Mesenteric fat pad (tissue), 1 donor: Measurements from ENCODE around the gene ABITRAM. TPM values are rescaled to one million over a fixed set of nuclear protein-coding genes. Genes with fewer than 3 reads are reported as not detected.

Experiments
- DNase-seq: peaks from one replicate; pipeline ENCODE4 v3.0.0-alpha.2; 2020; ENCODE audit warnings: low spot score
- total RNA-seq: library from RNA; stranded (reverse); fragmentation: NEBNext Ultra II Directional; extraction: Animal tissue kit (Norgen Biotek cat#: 25700); gene quantifications from one replicate; pipeline ENCODE4 v1.2.1, GENCODE V29; 2021
- donor health status: DM: yes; HTN: yes; CAD: no.

Gene ABITRAM
- total RNA-seq, 1 donor from 2014 or later, result 10.4 TPM

DNA sequence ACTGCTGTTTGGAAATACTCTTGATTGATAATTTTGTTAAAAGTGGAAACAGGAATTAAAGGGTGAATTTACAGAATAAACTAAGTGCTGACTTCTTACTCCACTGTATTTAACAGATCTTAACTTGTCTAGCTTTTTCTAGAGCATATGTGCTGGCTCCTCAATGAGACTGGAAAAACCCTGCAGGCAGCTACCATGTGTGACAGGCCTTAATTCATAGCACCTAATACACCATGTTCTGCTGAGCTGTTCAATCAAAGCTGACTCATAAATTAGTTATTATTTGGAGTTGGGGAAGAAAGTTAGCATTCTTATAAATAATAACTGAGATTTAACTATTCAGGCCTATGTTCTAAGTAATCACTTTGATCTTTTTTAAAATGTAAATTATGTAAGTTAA is 49.7 kb downstream of the ABITRAM start:
- DNase-seq, result no peak

Other genes starting within 250 kb of the ABITRAM start
- not detected for gene ACTL7B, start 78.4 kb upstream of the ABITRAM start, total RNA-seq
- not detected for gene ACTL7A, start 72.1 kb upstream of the ABITRAM start, total RNA-seq
- gene ELP1, start 276 bp upstream of the ABITRAM start, total RNA-seq, result 14.5 TPM
- 53.1 TPM for gene CTNNAL1, start 79.1 kb downstream of the ABITRAM start, total RNA-seq
- gene TMEM245, start 185.5 kb downstream of the ABITRAM start, total RNA-seq, result 62.3 TPM
- gene FRRS1L, start 232.8 kb downstream of the ABITRAM start, total RNA-seq, result 0.32 TPM